ENCODE data around the gene MRPL19. TPM values are rescaled to one million over a fixed set of nuclear protein-coding genes. Genes with fewer than 3 reads are reported as not detected.
A peak's percentile ranks its signal among the peaks of the same experiment; 100 is the strongest.

MRPL19 gene
- total and polyA plus RNA-seq, 2 of the 13 experiments (the other 11 are each of a cell fraction or from before 2014, with no cell fraction given), result 43.2 to 163 TPM

GRCh38 chr2:75646090-75646582, 447 bp upstream of the MRPL19 start (continued):
- TF ChIP-seq ZHX1 (CRISPR knock-in tag; IDR thresholded peaks at IDR 0.05; ENCODE audit: low read depth) (0 out of 2 replicates have a peak, but pooled peaks have one; percentile 3), ZBTB33 (CRISPR knock-in tag; IDR thresholded peaks at IDR 0.05) (peak; percentile 93), UBTF (CRISPR knock-in tag; IDR thresholded peaks at IDR 0.05) (no peak)

- 48% methylated on average over 3 of the region's 3 CpGs for WGBS (ENCODE audit: low lambda C conversion rate)
- no TSS peak for BruUV-seq (replicated peaks)
- peaks cover 12 to 37% of the 10 kb centered on the region in 2 experiments for H3K36me3 ChIP-seq (replicated peaks in 1 of 2; ENCODE audit: control insufficient read depth in 1 of 2, insufficient read depth in 2 of 2, low read length in 2 of 2)
- no peak overlapping the region for H2AFZ ChIP-seq (ENCODE audit: low read length)
- H3K4me1 ChIP-seq (ENCODE audit: insufficient read depth, low read length), result peaks cover 26% of the 10 kb centered on the region
- peaks cover 35% of the 10 kb centered on the region for H3K79me2 ChIP-seq (ENCODE audit: insufficient read depth, low read length)
- in situ Hi-C loops (cut with HindIII; ENCODE audit: extremely low pct_ligation_motif_present, low pct_unique_long_range_greater_than_20kb) (no loop called here), intact Hi-C loops (cut with micrococcal nuclease; ENCODE audit: unreplicated experiment) (loop anchor here (2.0 kb wide), 1 partner anchor 63 kb away; the partner anchor contains the start of gene GCFC2)
- H4K20me1 ChIP-seq (ENCODE audit: insufficient read depth, low read length), result no peaks in the 10 kb centered on the region
- ChIA-PET CTCF (ENCODE audit: low intra/inter-chr PET ratio, low total read pairs) (no interaction called here), POLR2A (interaction anchor here (2.0 to 2.2 kb wide), 4 partner anchors 8 to 62 kb away, joined by 5 to 15 read pairs (median 14); partner anchors contain the start of gene GCFC2)
- H3K9me3 ChIP-seq (ENCODE audit: low read length), result no peaks in the 10 kb centered on the region
- peak overlapping the region; percentile 82 for H3K27ac ChIP-seq (ENCODE audit: extremely low read length, insufficient read depth, low read length)
- DNase-seq (ENCODE audit: low spot score) (no peak), ATAC-seq (no peak), FAIRE-seq (no peak)
- TF ChIP-seq NCOR1 (IDR thresholded peaks at IDR 0.05; ENCODE audit: borderline replicate concordance, low read length), result no peak
- peak; percentile 53; the same call in 1 of the 2 replicates for TF ChIP-seq ZNF770 (CRISPR knock-in tag; IDR thresholded peaks at IDR 0.05)
- peak; percentile 25; the same call in 1 of the 2 replicates for TF ChIP-seq ZBTB33 (CRISPR knock-in tag; IDR thresholded peaks at IDR 0.05)
- peak overlapping the region; percentile 82 to 94 (median 90); a peak in 5 of 6 replicates for H3K4me3 ChIP-seq (replicated peaks in 1 of 3; ENCODE audit: insufficient read depth in 1 of 3, low read depth in 2 of 3, low read length in 3 of 3)
- H3K27me3 ChIP-seq (ENCODE audit: control insufficient read depth in 1 of 2, insufficient read depth in 2 of 2, low read length in 2 of 2), result no peaks in the 10 kb centered on the region; a peak in 1 of 5 replicates
- H3K4me2 ChIP-seq (ENCODE audit: low read depth, low read length), result peak overlapping the region; percentile 72
- H3K9ac ChIP-seq (ENCODE audit: insufficient read depth, low read depth, low read length), result peak overlapping the region; percentile 96
Observed at GRCh38 chr2:75647771-75648170, 1.2 kb downstream of the MRPL19 start.

Measured in HepG2 (cell line).